ACHN (cell line): ENCODE data around the gene FAM107B.
"Not testable (repeated sequence)": the region's sequence is repeated elsewhere in the genome, so short reads cannot be mapped to it uniquely, and the experiment has no call there.

ENCODE experiments used
- DNase-seq: peaks from one replicate; pipeline ENCODE4 v3.0.0-alpha.2; 2015
- in situ Hi-C: cut with HindIII; loops from 2 replicates; pipeline ENCODE4 v1.10.0; 2017; ENCODE audit warnings: low sequenced_read_pairs, low pct_ligation_motif_present, low pct_unique_long_range_greater_than_20kb

Gene FAM107B

DNA sequence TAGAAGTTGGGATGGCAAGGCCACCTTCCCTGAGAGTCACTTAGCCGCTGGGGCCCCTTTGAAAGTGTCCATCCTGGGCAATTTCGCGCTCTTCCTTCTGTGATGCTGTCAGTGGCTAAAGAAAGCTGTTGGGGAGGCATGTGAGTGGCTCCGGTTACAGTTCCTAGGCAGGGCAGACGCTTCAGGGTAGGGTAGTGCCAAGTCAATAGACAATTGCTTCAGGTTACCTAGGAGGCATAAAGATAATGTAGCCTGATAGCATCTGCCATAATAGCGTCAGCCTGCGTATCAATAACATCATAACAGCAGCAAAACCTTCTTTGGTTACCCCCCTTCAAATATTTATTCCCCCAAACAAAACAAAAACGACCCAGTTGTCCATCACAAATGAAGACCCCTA, at the start of gene FAM107B:
TSS of gene FAM107B (minus strand) at position 101 of the 400 bp plus-strand sequence. CDS start 234 bp downstream, outside the sequence.
- in situ Hi-C loops, result no loop called here
- peak; percentile 48 for DNase-seq

- in situ Hi-C loops, result no loop called here
- no peak for DNase-seq
These were observed 49.3 kb upstream of the FAM107B start for GRCh38 chr10:14823966-14824365.

- peak; percentile 56 for DNase-seq
- in situ Hi-C loops, result no loop called here
These were observed 48.4 kb upstream of the FAM107B start for GRCh38 chr10:14822879-14823755.

DNA sequence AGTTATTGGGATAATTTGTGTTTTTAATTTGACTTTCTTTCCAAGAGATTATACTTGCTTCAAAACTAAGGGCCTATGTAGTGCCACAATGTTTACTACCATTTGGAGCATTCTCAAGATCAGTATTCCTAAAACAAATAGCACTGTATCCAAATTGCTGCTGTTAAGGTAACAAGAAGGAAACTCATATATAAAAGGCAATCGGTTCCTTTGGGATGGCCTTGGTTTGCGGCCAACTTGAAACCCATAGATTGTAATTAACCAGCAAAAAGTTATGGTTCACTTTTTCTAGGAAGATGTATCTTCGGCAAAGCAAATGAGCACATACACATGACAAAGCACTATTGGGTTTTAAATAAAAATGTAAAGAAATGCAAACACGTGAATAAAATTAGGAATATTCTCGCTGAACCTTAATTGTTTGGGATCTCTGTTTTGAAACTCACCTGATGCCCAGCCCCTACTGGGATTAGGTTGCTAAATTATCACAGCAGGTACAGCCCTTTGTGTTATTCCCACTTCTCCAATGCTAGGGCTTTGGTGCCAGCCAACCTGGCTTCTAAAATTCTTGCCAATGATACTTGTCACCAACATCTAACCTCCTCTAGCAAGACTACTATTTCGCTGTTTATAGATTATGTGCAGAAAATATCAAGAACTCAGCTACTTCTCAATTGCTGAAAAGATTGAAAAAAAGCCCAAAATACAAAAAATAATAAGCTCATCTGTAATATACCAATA, 47.1 kb upstream of the FAM107B start:
- in situ Hi-C loops, result no loop called here
- DNase-seq, result no peak

GRCh38 chr10:14820775-14821154, 46.1 kb upstream of the FAM107B start:
- no peak for DNase-seq
- in situ Hi-C loops, result no loop called here

DNA sequence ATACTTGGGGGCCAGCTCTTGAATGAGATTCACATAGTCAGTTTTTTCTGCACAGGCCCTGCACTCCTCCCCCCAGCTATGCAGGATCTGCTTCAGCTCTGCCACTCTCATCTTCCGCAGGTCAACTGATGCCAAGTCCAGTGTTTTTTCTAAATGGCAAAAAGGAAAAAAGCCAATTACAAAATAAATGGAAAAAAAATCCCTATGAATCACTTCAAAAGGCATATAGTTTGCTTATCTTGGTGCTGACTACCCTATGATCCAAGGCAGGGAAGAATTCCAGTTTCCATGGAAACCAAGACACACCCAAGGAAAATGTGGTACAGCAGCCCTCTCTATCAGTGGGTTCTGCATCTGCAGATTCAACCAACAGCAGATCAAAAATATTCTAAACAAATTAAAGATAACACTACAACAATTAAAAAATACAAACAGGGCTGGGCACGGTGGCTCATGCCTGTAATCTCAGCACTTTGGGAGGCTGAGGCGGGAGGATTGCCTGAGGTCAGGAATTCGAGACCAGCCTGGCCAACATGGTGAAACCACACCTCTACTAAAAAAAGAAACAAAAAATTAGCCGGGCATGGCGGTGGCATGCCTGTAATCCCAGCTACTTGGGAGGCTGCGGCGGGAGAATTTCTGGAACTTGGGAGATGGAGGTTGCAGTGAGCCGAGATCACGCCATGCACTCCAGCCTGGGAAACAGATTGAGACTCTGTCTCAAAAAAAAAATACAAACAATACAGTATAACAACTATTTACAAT, 45.5 kb upstream of the FAM107B start:
- DNase-seq, result peak; percentile 47
- in situ Hi-C loops, result no loop called here

DNA sequence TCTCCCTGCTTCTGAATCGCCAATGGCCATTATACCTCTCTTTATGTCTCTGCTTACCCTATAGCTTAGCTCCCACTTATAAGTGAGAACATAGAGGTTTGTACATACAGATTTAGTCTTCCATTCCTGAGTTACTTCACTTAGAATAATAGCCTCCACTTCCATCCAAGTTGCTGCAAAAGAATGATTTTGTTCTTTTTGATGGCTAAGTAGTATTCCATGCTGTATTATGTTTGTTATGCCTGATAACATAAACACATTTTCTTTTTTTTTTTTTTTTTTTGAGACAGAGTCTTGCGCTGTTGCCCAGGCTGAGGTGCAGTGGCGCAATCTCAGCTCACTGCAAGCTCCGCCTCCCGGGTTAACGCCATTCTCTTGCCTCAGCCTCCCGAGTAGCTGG, 42.0 kb upstream of the FAM107B start:
- in situ Hi-C loops, DNase-seq: not testable (repeated sequence)

DNA sequence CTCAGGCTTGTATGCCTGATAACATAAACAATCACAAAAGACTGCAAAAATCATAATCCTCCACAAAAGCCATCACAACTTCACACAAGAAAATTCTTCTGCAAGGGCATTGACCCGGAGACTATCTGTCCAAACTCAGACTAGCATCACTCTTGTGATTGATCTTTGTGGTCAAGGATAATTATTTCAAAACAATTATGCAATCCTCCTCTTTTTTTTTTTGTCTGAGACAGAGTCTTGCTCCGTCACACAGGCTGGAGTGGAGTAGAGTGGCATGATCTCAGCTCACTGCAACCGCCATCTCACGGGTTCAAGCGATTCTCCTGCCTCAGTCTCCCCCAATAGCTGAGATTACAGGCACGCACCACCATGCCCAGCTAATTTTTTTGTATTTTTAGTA, 41.0 kb upstream of the FAM107B start:
- in situ Hi-C loops, result no loop called here
- DNase-seq, result no peak

GRCh38 chr10:14812271-14812670, 37.6 kb upstream of the FAM107B start:
- in situ Hi-C loops, result no loop called here
- DNase-seq, result peak; percentile 4

- DNase-seq, result no peak
- in situ Hi-C loops, result no loop called here
These were observed 36.6 kb upstream of the FAM107B start for GRCh38 chr10:14810969-14811953.

DNA sequence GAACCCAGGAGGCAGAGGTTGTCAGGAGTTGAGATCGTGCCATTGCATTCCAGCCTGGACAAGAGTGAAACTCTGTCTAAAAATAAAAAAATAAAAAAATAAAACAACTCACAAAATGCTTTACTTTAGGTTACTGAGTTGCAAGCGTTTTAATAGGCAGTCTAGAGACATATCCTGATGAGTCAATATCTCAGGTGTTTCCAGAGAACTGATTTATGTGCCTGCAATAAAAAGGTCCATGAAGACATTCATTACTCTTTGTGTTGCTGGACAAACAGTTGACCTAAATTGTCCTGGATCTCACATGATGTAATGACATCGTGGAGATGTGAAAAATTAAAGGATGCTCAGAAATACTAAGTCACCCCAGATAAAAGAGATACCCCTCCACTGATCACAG, 31.6 kb upstream of the FAM107B start:
- in situ Hi-C loops, result no loop called here
- no peak for DNase-seq

GRCh38 chr10:14803827-14804226, 29.1 kb upstream of the FAM107B start:
- in situ Hi-C loops, result no loop called here
- no peak for DNase-seq

DNA sequence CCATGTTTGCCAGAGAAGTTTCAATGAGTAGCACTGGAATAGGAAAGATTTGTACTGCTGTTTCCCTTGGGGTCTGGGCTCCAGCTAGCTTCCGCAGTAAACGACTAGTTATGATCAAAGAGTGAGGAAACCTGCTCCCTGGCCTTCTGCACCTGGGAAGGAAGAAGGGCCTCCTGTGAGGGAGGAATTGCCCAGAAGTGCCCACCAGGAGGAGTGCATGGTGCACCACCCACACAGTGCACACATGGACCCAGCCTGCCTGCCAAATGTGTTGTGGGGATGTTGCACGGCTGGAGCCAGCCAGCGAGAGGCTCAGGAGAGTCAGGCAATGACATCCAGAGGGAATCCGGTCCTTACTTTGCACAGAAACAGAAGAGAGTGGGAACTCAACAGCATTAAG, 27.0 kb upstream of the FAM107B start:
- no peak for DNase-seq
- in situ Hi-C loops, result no loop called here

DNA sequence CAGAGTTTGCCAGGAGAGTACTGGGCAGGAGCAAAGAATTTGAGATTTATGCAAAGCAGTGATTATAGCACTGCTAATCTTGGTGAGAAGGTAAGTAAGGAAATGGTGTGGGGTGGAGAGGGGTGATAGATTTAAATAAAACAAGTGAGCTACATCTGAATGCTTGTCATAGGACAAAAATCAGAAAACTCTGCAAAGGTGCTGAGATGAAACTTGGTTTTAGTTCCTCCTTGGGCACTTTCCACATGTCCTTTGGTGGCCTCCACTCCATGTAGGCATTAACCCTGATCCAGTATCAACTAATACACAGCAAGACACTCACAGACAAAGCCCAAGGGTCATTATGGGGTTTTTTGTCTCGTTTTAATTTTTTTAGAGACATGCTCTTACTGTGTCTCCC, 25.7 kb upstream of the FAM107B start:
- in situ Hi-C loops, result no loop called here
- no peak for DNase-seq

GRCh38 chr10:14798636-14799035, 23.9 kb upstream of the FAM107B start:
- in situ Hi-C loops, result no loop called here
- DNase-seq, result no peak

- in situ Hi-C loops, result no loop called here
- DNase-seq, result no peak
These were observed 13.2 kb upstream of the FAM107B start for GRCh38 chr10:14787938-14788337.

- DNase-seq, result no peak
- in situ Hi-C loops, result no loop called here
These were observed 9.9 kb upstream of the FAM107B start for GRCh38 chr10:14784459-14785055.
